Measurements from ENCODE around the gene CORIN.

CORIN gene

DNA sequence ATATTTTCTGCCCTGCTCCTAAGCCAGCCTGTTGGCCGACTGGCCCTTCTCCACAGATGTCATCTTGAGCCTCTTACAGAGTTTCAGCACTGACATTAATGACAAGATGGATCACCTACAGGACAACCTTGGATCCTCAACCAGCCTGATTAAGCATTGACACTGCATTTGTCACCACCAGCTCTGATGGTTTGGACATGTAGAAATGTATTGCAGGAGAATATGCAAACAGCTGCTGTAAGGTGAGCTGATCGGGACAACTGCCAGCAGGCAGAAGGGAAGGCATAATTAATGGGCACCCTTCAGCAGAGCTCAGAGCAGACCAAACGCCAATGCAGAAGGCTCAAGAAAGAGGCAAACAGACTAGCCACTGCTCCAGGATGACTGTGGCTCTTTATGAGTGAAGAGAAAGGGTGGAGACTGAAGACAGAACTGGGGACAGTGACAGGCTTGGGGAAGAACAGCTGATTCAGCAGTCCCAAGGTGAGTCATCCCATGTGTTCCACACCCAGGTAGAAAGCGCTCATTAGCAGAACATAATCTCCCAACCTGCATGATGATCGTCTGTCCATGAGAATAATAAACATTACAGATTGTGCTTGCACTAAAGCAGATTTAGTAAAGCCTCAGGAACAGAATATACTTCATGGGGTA is 6.7 kb downstream of the CORIN start:
- DNase-seq (ENCODE audit: low read depth in 2 of 2), result no peak

DNA sequence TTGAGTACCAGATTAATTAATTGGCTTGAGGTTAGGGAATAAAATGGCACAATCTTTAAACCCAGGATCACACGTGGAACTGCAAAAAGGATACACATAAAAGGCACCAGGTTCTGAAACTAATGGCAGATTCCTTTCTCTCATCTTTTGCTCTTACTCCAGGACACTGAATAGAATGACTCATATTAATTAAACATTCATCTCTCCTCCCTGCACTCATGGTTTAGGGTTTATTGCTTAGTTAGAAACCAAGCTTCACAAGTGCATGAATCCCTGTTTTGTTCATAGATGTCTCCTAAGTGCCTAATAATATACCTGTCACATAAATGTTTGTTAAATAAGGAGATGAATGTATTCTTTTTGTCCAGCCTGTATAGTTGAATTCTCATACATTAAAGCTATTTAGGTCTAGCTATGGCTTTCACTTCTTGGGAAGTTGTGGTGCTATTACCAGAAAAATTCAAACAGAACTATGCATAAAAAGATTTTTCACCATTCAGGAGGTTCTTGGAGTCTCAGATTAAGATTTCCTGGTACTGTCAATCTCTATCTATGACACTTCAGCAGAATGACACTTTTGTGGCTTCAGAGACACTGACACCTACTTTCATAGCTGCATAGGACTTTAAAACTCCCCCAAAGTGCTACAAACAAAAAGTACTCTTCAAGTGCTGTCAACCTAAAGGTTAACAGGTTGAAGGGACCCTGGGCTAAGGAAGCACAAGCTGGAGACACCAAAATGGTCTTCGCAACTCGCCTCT is 7.4 kb downstream of the CORIN start:
- DNase-seq (ENCODE audit: low read depth in 2 of 2), result no peak

DNA sequence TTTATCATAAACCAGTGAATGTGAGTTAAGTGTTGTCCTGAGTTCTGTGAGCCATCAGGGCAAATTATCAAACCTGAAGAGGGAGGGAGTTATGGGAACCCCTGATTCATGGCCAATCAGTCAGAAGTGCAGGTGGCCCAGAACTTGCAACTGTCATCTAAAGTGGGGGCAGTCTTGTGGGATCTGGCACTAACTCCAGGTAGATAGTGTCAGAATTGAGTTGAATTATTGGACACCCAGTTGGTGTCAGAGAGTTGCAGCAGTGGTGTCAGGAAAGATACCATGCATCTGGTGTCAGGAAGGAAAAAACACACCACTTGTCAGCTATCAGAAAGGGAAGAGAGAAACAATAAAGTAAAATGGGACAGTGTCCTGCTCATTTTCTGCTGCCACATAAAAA is 8.4 kb downstream of the CORIN start:
- no peak for DNase-seq (ENCODE audit: low read depth in 2 of 2)

DNA sequence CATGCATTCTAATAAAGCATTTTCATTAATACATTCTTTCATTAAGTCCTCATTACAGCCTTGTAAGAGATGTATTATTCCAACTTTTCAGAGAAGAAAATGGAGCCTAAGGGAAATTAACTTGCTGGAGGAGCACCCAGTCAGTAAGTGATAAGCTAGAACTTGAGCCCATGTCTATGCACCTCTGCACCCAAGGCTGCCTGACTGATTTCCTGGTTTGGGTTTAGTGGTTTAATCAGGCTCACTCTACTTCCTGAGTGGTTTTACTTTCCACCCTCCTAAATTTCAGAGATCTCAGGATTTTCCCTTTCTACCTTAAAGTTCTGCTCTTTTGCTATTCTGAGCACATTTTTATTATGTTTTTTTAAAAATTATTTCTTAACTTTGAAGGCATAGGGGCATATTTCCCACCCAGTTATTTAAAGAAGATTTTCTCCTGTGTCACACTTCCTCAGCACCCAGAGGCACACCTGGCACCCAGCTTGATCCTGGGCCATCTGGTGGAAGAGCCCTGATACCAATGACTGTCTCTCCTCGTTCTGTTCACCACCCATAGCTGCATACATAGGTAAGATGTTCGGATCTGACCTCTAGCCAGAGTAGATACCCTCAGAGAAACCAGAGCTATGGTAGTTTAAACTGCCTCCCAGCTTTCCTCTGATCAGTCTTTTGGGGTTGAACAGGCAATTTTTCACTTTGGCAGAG is 10.4 kb downstream of the CORIN start:
- no peak for DNase-seq (ENCODE audit: low read depth in 2 of 2)

DNA sequence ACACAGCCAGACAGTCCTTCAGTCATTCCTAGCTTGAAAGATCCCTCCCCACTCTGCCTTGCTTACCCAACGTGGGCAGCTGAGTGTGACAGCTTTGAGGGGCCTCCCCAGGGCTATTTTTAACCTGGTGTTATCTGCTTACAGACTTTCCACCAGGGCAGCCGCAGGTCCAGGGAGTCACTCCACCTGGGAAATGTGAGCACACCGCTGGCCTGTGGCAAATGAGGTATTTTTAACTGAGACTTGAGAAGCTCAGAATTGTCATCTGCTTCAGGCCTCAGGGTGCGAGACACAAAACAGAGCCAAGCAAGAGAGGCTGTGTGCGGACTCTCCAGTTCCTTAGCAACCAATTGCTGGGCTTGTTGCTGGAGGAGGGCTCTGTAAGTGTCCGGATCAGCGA is 13.0 kb downstream of the CORIN start:
- no peak for DNase-seq (ENCODE audit: low read depth in 2 of 2)

DNA sequence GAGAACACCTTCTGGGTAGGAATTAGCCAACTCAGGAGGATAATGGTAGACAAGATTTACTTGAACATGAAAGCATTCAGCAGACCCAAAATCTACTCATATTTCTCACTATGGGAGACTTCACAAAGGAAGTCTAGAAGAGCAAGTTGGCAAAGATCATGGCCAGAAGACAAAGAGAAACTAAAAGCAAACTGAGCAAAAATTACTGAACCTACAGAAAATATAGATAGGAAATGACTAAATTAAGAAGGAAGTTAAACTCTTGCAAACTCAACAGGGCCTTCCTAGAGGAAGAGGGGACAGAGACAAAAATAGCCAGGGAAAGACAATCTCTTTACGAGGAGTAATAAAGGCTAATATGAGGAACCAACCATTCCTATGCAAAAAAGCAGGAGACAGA is 18.7 kb downstream of the CORIN start:
- DNase-seq (ENCODE audit: low read depth in 2 of 2), result no peak

DNA sequence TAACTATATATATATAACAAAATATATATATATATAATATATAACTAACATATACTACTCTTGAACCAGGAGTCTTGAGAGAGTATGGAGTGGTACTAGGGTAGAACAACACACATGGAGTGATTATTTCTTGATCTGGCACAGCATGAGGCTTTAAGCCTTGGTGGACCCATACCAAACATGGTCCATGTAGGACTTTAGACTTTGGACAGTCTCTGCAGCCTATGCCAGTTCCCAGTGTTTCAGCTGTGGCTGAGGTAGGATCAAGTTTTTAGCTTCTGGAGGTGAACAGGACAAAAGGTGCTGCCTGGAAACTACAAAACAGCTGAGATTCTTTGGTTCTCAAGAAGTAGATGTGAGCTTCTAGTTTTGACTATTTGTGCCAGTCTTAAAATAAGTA is 20.6 kb downstream of the CORIN start:
- no peak for DNase-seq (ENCODE audit: low read depth in 2 of 2)

DNA sequence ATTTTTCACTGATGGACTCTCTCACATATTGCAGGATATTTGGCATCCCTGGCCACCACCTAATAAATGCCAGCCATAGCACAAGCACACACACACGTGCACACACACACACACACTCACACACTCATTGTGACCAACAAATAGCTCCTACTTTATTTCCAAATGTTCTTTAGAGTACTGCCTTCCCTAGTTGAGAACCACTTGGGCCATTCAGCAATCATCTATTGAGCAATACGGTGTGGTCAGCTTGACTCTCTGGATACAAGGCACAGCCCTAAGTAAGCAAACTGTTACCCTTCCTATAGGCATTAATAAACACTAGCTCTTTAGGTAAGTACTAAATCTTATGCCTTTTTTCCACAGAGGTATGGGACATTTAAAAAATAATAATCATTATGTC is 21.1 kb downstream of the CORIN start:
- no peak for DNase-seq (ENCODE audit: low read depth in 2 of 2)

DNA sequence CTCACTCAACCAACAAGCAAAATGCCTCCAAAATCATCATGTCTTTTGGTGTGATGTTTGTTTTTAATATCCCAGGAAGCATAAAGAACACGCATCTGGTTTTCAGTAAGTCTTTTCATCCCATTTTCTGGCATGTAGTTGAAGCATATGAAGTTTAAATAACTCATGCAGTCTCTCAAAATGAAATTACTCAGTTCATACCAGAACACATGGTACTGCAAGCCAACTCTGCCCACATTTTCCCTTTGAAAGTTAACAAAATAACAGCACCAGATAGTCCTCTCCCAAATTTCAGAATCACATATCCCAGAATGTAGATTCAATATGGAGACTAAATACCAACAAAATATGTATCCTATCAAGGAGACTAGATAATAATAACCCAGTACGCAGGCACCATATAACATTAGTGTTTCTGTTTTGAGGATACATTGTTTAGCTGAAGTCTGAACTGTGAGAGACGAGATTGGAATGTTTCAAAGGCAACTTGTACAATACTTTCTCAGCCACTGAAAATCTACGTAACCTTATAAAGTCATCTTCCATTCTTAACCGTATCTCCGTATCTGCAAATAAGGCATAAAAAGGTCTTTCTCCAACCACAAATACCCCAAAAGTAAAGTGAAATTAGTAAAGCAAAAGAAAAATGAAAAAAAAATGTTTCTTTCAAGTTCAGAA is 23.1 kb downstream of the CORIN start:
- DNase-seq (ENCODE audit: low read depth in 2 of 2), result peak in 1 of 2 experiments; percentile 34

DNA sequence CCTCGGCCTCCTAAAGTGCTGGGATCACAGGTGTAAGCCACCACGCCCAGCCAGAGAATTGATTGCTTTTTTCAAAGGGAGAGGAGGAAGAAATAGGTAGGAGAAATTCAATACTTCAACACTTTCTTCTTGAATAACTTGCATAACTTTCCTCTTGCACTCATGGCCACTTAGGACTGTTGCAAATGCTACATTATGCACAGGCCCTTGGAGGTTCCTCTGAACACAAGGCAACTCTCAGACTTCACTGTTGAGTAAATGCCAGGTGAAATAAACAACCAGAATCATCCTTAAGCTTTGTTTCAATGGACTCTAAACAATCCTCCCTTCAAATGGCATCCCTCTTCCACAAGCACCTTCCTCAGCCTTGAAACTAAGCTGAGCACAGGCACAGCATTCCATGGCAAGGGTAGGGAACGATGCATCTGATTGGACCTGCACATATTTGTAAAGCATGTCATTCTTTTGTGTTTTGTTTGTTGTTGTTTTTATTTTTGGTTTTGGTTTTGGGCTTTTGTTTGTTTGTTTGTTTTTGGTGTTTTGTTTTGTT is 28.1 kb downstream of the CORIN start:
- no peak for DNase-seq (ENCODE audit: low read depth in 2 of 2)

DNA sequence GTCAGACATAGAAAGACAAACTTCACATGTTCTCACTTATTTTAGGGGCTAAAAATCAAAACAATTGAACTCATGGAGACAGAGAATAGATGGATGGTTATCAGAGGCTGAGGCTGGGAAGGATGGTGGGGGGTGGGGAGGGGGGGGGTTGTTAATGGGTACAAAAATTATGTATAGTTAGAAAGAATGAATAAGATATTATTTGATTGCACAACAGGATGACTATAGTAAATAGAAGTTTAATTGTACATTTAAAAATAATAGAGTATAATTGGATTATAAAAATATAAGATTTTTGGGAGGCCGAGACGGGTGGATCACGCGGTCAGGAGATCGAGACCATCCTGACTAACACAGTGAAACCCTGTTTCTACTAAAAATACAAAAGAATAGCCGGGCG is 33.3 kb downstream of the CORIN start:
- no peak for DNase-seq (ENCODE audit: low read depth in 2 of 2)

DNA sequence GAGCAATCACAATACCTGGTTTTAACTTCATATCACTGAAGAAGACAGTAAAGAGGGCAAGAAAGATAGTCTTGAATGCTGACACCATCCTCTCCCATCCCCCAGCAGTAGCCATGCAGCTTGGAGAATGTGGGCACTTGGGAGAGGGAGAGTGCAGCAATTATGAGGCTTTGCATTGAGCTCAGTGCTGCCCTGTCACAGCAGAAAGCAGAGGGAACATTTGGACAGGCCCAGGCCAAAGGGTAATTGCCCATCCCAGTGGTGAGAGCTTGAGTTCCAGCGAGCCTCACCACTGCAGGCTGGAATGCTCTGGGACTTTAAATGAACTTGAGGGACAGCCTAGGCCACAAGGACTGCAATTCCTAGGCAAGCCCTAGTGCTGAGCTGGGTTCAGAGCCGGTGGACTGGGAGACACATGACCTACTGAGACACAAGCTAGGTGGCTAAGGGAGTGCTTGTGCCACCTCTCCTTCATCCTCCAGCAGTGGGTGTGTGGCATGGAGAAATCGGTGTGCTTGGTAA is 36.3 kb downstream of the CORIN start:
- DNase-seq (ENCODE audit: low read depth in 2 of 2), result no peak

DNA sequence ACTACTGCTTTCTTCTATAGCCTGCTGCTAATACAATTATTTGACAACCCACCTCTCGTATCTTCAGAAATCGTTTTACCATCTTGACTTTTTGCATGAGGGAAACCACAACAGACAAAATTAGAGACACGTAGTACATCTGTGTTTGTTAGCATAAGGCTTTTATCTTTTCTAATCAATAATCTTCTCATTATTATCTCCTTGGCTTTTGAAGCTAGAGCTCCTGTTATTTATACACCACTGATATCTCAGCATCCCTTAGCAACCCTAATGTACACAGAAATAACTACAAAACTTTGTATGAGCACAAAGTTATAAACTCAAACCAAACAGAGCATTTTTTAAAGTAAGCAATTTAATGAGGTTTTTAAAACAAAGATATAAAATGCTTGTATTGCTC is 39.7 kb downstream of the CORIN start:
- no peak for DNase-seq (ENCODE audit: low read depth in 2 of 2)

DNA sequence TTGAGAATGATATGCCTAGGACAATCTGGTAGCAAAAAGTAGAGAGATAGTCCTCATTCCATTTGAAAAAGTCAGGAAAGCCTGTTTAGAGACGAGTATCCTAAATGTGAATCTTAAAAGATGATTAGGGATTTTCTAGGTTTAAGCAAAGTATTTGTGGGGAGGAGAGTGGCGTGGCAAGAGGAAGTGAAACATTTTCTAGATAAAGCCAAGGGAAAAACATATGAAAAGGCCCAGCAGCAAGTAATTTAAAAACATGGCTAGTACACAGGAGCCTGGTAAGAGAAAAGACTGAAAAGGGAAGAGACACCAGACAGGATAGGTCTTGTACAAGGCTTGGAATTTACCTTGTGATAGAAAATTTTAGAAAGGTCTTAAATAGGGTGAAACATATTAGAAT is 45.9 kb downstream of the CORIN start:
- DNase-seq (ENCODE audit: low read depth in 2 of 2), result no peak

DNA sequence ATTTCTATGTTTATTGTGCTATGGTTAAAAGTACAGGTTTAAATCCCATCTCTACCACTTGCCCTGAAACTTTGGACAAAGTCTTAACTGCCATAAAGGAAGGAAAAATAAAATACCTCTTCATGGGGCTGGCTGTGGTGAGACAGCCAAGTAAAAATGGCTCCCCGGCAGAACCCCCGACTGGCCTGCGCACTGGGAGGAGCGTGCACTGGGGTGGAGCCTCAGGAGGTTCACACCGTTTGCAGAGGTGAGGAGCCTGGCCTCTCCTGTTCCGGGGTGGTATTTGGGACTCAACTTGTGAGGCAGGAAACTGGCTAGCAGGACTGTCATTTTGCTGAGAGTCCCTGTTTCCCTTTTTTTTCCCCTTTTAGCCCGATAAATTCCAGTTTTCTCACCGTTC is 47.8 kb downstream of the CORIN start:
- no peak for DNase-seq (ENCODE audit: low read depth in 2 of 2)

DNA sequence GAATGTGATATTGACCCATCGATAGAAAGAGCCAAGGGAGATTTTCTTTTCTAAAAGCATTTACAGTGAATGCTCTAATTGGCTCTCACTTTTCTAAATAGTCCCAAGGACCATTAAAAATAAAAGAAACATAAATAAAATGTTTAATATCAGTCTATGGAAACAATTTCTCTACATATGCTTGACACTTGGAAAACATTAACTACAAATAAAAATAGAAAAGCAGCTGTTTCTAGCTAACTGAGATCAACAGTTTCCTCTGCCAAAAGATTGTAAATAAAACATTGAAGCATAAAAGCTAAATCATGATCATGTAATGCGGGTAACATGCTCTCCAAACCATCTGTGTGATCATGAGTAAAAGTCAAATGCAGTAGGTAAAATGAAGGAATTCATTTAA is 49.7 kb downstream of the CORIN start:
- DNase-seq (ENCODE audit: low read depth in 2 of 2), result no peak

DNA sequence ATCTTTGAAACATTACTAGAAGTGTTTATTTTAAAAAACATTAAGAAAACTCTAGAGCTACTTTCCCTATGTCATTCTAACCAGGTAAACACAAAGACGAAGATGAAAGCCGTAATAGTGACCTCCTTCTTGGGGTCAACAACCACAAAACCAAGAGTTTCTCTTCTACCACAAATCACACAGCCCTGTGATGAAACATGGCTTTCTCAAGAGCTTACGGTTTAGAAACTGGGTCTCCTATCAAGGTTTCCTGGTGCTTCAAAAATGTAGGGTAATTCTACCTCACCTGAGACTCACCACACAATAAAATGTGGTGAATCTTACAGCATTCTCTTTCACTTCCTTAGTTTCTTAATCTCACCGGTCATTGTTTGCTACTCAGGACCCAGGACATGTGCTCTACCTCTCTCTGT is 50.9 kb downstream of the CORIN start:
- DNase-seq (ENCODE audit: low read depth in 2 of 2), result no peak

DNA sequence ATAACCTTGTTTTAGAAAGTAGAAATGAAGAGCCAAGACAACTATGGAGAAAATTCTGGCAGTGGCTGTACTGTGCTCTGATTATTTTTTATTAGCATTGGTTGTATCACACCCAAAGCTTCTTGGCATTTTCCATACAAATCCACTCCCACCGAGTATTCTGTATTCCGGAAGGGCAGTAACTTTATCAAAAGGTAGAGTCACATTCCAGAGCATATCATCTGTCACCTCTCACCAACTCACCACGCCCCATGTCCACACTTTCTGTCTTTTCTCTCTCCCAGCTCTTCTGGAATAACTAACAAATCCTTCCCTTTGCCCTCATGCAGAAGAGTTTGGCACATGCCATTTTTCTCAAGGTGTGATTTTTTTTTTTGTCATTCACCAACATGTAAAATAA is 52.7 kb downstream of the CORIN start:
- no peak for DNase-seq (ENCODE audit: low read depth in 2 of 2)

DNA sequence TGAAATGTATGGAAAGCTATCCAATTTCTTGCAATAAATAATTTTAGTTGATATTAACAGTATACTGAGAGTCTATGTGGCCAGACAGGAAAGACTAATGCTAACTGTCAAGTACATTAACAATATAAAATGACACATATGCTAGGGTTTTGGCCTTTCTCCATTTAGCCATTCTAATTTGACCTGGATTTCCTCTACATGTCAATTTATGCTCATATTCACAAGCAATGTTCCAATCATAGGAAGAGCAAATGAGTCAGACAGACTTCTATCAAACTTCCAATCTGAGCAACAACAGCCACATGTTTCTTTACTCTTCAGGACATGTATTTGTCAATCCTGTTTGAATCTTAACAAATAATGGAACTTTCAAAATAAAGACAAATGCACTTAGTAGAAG is 53.6 kb downstream of the CORIN start:
- DNase-seq (ENCODE audit: low read depth in 2 of 2), result no peak

DNA sequence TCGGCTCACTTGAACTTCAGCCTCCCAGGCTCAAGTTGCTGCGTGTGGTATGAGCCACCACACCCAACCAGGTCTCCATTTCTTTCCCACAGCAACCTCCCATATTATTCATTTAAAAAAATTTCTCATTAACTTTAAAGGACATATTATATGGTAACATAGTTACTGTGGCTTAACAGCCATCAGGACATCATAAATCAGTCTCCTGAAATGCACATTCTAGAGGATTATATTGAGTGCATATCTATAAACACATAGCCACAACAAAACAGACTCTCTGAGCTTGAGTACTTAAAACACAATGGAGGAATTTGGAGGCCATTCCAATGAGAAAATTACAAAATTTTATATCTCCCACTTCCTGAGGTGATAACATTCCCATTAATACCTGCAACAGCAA is 61.5 kb downstream of the CORIN start:
- no peak for DNase-seq (ENCODE audit: low read depth in 2 of 2)

DNA sequence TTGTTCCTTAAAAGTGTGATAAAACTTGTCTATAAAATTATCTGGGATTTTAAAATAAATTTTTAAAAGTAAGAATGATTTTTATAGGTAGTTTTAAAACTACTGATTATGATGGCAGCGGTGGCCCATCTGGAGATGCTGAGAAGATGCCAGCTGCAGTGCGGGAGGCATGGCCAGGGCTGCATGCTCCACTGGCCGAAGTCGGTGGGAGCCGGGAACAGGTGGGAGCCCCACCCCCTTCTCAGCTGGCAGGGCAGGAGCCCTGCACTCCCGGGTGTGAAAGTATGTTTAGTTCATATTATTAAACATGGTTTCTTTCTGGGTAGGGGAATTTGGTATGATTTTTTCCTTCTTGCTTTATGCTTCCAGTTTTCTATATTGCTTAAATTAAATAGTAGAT is 63.8 kb downstream of the CORIN start:
- no peak for DNase-seq (ENCODE audit: low read depth in 2 of 2)

DNA sequence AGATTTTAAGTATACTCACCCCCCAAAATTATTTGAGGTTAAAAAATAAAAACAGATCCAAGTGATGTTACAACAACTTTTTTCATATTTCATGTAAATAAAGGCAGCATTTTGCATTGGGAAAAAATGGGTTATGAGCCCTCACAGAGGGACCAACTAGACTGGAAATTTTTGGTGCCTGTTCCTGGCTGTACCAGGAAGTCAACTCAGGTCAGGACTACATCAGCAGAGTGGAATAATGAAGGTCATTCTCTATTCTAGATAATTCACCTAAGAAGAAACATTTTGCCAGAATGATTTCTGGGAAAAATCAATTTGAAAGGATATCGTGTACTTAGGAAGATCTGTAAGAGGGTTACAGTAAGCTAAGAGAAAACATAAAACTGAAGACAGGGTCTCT is 66.8 kb downstream of the CORIN start:
- DNase-seq (ENCODE audit: low read depth in 2 of 2), result no peak

All from fibroblast of skin of left quadriceps (primary cell).